GM06990 (cell line): ENCODE measurements around the gene FAM72D.
"Not testable (repeated sequence)": the region's sequence is repeated elsewhere in the genome, so short reads cannot be mapped to it uniquely, and the experiment has no call there.

ENCODE experiments used
- DNase-seq: peaks from one replicate; pipeline ENCODE4 v3.0.0-alpha.2; 2011; ENCODE audit not compliant: insufficient read length; ENCODE audit errors: extremely low read depth
- H3K27me3 ChIP-seq: replicated peaks from 2 replicates; pipeline ENCODE4 v1.6.0; 2011; ENCODE audit warnings: low read length; ENCODE audit not compliant: control insufficient read depth, insufficient read depth
- H3K36me3 ChIP-seq: 2 replicates; pipeline ENCODE4 v1.5.1; 2011; ENCODE audit warnings: low read length; ENCODE audit not compliant: control insufficient read depth, insufficient read depth
- H3K4me3 ChIP-seq: replicated peaks from 2 replicates; pipeline ENCODE4 v1.5.1; 2011; ENCODE audit warnings: low read depth, mild to moderate bottlenecking, control low read depth, low read length

FAM72D gene

GRCh38 chr1:145155421-145155820 lies 59.6 kb downstream of the FAM72D start:
- H3K4me3 ChIP-seq, H3K27me3 ChIP-seq, H3K36me3 ChIP-seq, DNase-seq: not testable (repeated sequence)

- not testable (repeated sequence) for H3K36me3 ChIP-seq, DNase-seq, H3K27me3 ChIP-seq, H3K4me3 ChIP-seq
These were observed 60.1 kb downstream of the FAM72D start for GRCh38 chr1:145155873-145156272.

GRCh38 chr1:145156891-145157610 lies 61.3 kb downstream of the FAM72D start:
- H3K27me3 ChIP-seq, H3K36me3 ChIP-seq: not testable (repeated sequence)
- DNase-seq, result peak; percentile 20
- peak overlapping the region; percentile 18; the same call in 1 of the 2 replicates for H3K4me3 ChIP-seq

GRCh38 chr1:145157715-145158114 lies 61.9 kb downstream of the FAM72D start:
- not testable (repeated sequence) for DNase-seq, H3K27me3 ChIP-seq, H3K4me3 ChIP-seq, H3K36me3 ChIP-seq

- H3K36me3 ChIP-seq, H3K4me3 ChIP-seq, H3K27me3 ChIP-seq, DNase-seq: not testable (repeated sequence)
These were observed 65.4 kb downstream of the FAM72D start for GRCh38 chr1:145161046-145161752.
